HEK293T (cell line): ENCODE data around the gene WAPL.
"Not testable (repeated sequence)": the region's sequence is repeated elsewhere in the genome, so short reads cannot be mapped to it uniquely, and the experiment has no call there.

Source experiments
- CTCF ChIA-PET: fragments of 350-600 bp; formaldehyde crosslinking; extraction: SDS; loops from one replicate; lab custom pipeline; 2021; ENCODE audit warnings: antibody characterized with exemption, inconsistent platforms; lab: Yijun Ruan, JAX
- POLR2A ChIA-PET: fragments of 350-600 bp; formaldehyde crosslinking; extraction: SDS; loops from one replicate; lab custom pipeline; 2020; ENCODE audit warnings: antibody characterized with exemption, inconsistent platforms; lab: Yijun Ruan, JAX
- DNase-seq: peaks from one replicate; pipeline ENCODE4 v3.0.0; 2012; ENCODE audit warnings: mixed read lengths; ENCODE audit errors: extremely low spot score
- ARNT ChIP-seq: fragments of 450-650 bp; IDR thresholded peaks from 2 replicates; pipeline ENCODE4 v1.6.1; 2017; ENCODE audit warnings: mild to moderate bottlenecking
- BHLHE40 ChIP-seq: fragments of 450-650 bp; IDR thresholded peaks from 2 replicates; pipeline ENCODE4 v1.6.1; 2016; ENCODE audit warnings: mild to moderate bottlenecking, moderate library complexity, borderline replicate concordance
- CTBP1 ChIP-seq: fragments of 450-650 bp; IDR thresholded peaks from 2 replicates; pipeline ENCODE4 v1.6.1; 2016; ENCODE audit warnings: borderline replicate concordance
- ELF4 ChIP-seq: fragments of 450-650 bp; IDR thresholded peaks from 2 replicates; pipeline ENCODE4 v1.6.1; 2017; ENCODE audit warnings: antibody characterized with exemption
- FOXA1 ChIP-seq: fragments of 450-650 bp; IDR thresholded peaks from 2 replicates; pipeline ENCODE4 v1.6.1; 2016; ENCODE audit warnings: mild to moderate bottlenecking
- FOXK2 ChIP-seq: fragments of 450-650 bp; IDR thresholded peaks from 2 replicates; pipeline ENCODE4 v1.6.1; 2016; ENCODE audit warnings: mild to moderate bottlenecking
- FOXM1 ChIP-seq: fragments of 450-650 bp; IDR thresholded peaks from 2 replicates; pipeline ENCODE4 v1.6.1; 2017; ENCODE audit warnings: mild to moderate bottlenecking, borderline replicate concordance
- HDGF ChIP-seq: fragments of 450-650 bp; IDR thresholded peaks from 2 replicates; pipeline ENCODE4 v1.6.1; 2017; ENCODE audit warnings: antibody characterized with exemption, borderline replicate concordance
- L3MBTL2 ChIP-seq: fragments of 450-650 bp; conservative IDR thresholded peaks from 2 replicates; pipeline ENCODE4 v1.6.1; 2016; ENCODE audit warnings: mild to moderate bottlenecking
- LEF1 ChIP-seq: fragments of 450-650 bp; IDR thresholded peaks from 2 replicates; pipeline ENCODE4 v1.6.1; 2017; ENCODE audit warnings: mild to moderate bottlenecking, borderline replicate concordance
- NFRKB ChIP-seq: fragments of 450-650 bp; IDR thresholded peaks from 2 replicates; pipeline ENCODE4 v1.6.1; 2016; ENCODE audit warnings: mild to moderate bottlenecking, moderate library complexity
- SP1 ChIP-seq: fragments of 450-650 bp; IDR thresholded peaks from 2 replicates; pipeline ENCODE4 v1.6.1; 2017
- SUZ12 ChIP-seq: fragments of 450-650 bp; IDR thresholded peaks from 2 replicates; pipeline ENCODE4 v1.6.1; 2016; ENCODE audit warnings: mild to moderate bottlenecking
- TARDBP ChIP-seq: fragments of 450-650 bp; IDR thresholded peaks from 2 replicates; pipeline ENCODE4 v1.6.1; 2016
- ZNF384 ChIP-seq: fragments of 450-650 bp; IDR thresholded peaks from 2 replicates; pipeline ENCODE4 v1.6.1; 2016
- TF ChIP-seq, protein P1 (sequence below): fragments of 450-650 bp; IDR thresholded peaks from 2 replicates; pipeline ENCODE4 v1.6.1; 2016

Gene WAPL

GRCh38 chr10:86525713-86526112, 4.1 kb upstream of the WAPL start:
- DNase-seq, POLR2A ChIA-PET: not testable (repeated sequence)
- TF ChIP-seq ZNF384: peak; percentile 18; the same call in 1 of the 2 replicates
- CTCF ChIA-PET: interaction anchor here (0.6 kb wide), 1 partner anchor 16 kb away, joined by 3 read pairs; no protein-coding TSS in a partner anchor

- POLR2A ChIA-PET: interaction anchor here (1.1 kb wide), 1 partner anchor 10 kb away, joined by 3 read pairs; no protein-coding TSS in a partner anchor
- no peak for DNase-seq
- CTCF ChIA-PET: interaction anchor here (1.1 kb wide), 1 partner anchor 8 kb away, joined by 3 read pairs; no protein-coding TSS in a partner anchor
- TF ChIP-seq SP1: no peak
- TF ChIP-seq CTBP1: no peak
- no peak for TF ChIP-seq ARNT
- no peak for TF ChIP-seq FOXA1
- TF ChIP-seq SUZ12: no peak
- no peak for TF ChIP-seq FOXK2
- TF ChIP-seq, protein P1, sequence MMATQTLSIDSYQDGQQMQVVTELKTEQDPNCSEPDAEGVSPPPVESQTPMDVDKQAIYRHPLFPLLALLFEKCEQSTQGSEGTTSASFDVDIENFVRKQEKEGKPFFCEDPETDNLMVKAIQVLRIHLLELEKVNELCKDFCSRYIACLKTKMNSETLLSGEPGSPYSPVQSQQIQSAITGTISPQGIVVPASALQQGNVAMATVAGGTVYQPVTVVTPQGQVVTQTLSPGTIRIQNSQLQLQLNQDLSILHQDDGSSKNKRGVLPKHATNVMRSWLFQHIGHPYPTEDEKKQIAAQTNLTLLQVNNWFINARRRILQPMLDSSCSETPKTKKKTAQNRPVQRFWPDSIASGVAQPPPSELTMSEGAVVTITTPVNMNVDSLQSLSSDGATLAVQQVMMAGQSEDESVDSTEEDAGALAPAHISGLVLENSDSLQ: no peak
- TF ChIP-seq LEF1: no peak
- no peak for TF ChIP-seq L3MBTL2
- TF ChIP-seq ZNF384: no peak
- no peak for TF ChIP-seq NFRKB
Observed at GRCh38 chr10:86524225-86524962, 2.8 kb upstream of the WAPL start.

GRCh38 chr10:86523348-86523747, 1.8 kb upstream of the WAPL start:
- DNase-seq: no peak
- ChIA-PET CTCF (no interaction called here), POLR2A (interaction anchor here (2.5 kb wide), 1 partner anchor 123 kb away, joined by 11 read pairs; no protein-coding TSS in a partner anchor)
- no peak for TF ChIP-seq FOXM1
- TF ChIP-seq BHLHE40: no peak

DNA sequence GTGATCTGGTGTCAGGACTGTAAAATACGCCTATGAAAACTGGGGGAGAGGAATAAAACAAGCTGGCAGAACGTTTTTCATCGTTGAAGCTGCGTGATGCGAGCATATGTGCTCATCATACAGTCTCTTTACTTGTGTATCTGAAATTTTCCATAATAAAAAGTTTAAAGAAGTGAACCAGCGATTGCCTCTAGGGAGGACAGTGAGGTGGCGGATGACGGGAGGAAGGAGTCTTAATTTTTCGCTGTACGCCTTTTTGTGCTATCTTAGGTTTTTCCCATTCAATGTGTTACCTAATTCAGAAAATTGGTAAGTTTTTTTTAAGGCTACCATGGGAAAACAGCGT, 891 bp upstream of the WAPL start:
- CTCF ChIA-PET: no interaction called here
- TF ChIP-seq FOXK2 (no peak), ZNF384 (no peak)
- TF ChIP-seq, protein P1: peak; percentile 55; the same call in 1 of the 2 replicates
- no peak for DNase-seq
- POLR2A ChIA-PET: interaction anchor here (1.2 to 2.5 kb wide), 2 partner anchors 71 to 122 kb away, joined by 3 to 11 read pairs; no protein-coding TSS in a partner anchor

DNA sequence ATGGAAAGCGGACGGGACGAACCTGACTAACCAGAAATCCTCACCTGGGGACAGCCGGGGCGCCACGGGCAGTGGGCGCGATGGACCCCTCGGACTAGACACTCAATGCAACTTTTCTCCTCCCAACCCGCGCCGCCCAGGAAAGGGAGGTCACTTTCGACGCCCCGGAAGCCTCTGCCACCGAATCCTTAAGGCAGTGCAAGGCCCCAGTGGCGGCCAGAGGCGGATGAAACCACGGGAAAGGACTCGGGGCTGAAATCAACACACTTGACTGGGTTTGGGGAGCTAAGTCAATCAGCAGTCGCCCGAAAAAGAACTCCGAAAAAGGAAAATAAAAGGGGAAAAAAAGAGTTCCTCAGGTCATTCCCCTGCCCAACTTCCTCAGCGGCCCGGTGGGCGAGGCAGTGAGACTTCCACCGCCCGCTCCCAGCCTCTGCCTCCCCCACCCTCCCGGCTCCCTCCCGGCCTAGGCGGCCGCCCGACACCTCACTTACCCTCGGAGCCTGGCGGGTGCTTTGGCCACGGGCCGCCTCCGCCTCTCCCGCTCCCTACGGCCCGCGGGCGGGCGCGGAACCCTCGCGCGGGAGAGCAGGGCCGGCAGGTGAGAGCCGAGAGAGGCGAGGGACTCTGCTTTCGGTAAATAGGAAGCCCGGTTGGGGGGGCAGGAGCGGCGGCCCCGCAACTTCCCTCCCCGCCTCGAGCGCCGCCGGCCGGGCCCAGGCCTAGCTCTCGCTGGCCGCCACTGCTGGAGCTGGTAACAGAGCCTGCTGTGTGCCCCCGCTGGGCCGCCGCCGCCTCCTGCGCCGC, 518 bp downstream of the WAPL start:
- peak; percentile 46 for DNase-seq

GRCh38 chr10:86518781-86519180, 2.8 kb downstream of the WAPL start:
- ChIA-PET CTCF (no interaction called here), POLR2A (no interaction called here)
- DNase-seq: no peak
- no peak for TF ChIP-seq FOXM1
- no peak for TF ChIP-seq ELF4
- TF ChIP-seq LEF1: no peak
- no peak for TF ChIP-seq NFRKB
- no peak for TF ChIP-seq SUZ12
- TF ChIP-seq BHLHE40: no peak
- TF ChIP-seq FOXA1: no peak
- no peak for TF ChIP-seq TARDBP
- TF ChIP-seq, protein P1: no peak
- TF ChIP-seq CTBP1: no peak
- no peak for TF ChIP-seq ZNF384

More for the DNA sequence above, 518 bp downstream of the WAPL start:
- ChIA-PET CTCF (interaction anchor here (0.6 kb wide), 1 partner anchor 372 kb away, joined by 3 read pairs; no protein-coding TSS in a partner anchor), POLR2A (interaction anchor here (1.0 to 2.5 kb wide), 3 partner anchors 9 to 121 kb away, joined by 3 to 11 read pairs (median 3); no protein-coding TSS in a partner anchor)
- no peak for TF ChIP-seq FOXM1

- ChIA-PET POLR2A (no interaction called here), CTCF (no interaction called here)
- TF ChIP-seq LEF1 (no peak), ELF4 (no peak), NFRKB (no peak), FOXM1 (no peak), ARNT (no peak), FOXK2 (no peak), SP1 (no peak), CTBP1 (no peak), L3MBTL2 (no peak), HDGF (no peak), SUZ12 (no peak), FOXA1 (no peak), BHLHE40 (no peak), TARDBP (no peak), ZNF384 (no peak)
- TF ChIP-seq, protein P1: no peak
- no peak for DNase-seq
Observed at GRCh38 chr10:86512137-86512536, 9.5 kb downstream of the WAPL start.
